HEK293 (cell line): Measurements from ENCODE around the gene DPP6.

ENCODE experiments used
- CTCF ChIA-PET: fragments of 350-600 bp; formaldehyde crosslinking; extraction: SDS; loops from one replicate; lab custom pipeline; 2021; ENCODE audit warnings: antibody characterized with exemption; lab: Yijun Ruan, JAX
- POLR2A ChIA-PET: fragments of 300-600 bp; formaldehyde crosslinking; extraction: SDS; loops from one replicate; lab custom pipeline; 2020; ENCODE audit warnings: antibody characterized with exemption, inconsistent platforms; lab: Yijun Ruan, JAX
- H3K27ac ChIP-seq: fragments of 200-500 bp; sonication (Bioruptor generic); 2 replicates; pipeline ENCODE4 v1.5.1; 2014; ENCODE audit warnings: low read depth, low read length, control low read depth, inconsistent platforms; ENCODE audit errors: extremely low read depth
- H3K36me3 ChIP-seq, 2 experiments: fragments of 200-500 bp in 1 of 2; sonication (Bioruptor generic) in 1 of 2; 1 replicate in 1 of 2; 2 replicates in 1 of 2; pipeline ENCODE4 v1.5.1; 2014 to 2017; ENCODE audit warnings: inconsistent platforms in 2 of 2, low read length in 2 of 2; ENCODE audit not compliant: control insufficient read depth in 2 of 2, insufficient read depth in 1 of 2
- H3K4me1 ChIP-seq: fragments of 200-500 bp; sonication (Bioruptor generic); 2 replicates; pipeline ENCODE4 v1.5.1; 2014; ENCODE audit warnings: mild to moderate bottlenecking, low read length, inconsistent platforms; ENCODE audit not compliant: control insufficient read depth, insufficient read depth
- H3K4me3 ChIP-seq: 2 replicates; pipeline ENCODE4 v1.5.1; 2011; ENCODE audit warnings: low read depth, mild to moderate bottlenecking, control low read depth, low read length, moderate library complexity
- H3K9me3 ChIP-seq: fragments of 200-500 bp; sonication (Bioruptor generic); 2 replicates; pipeline ENCODE4 v1.5.1; 2014; ENCODE audit warnings: low read depth, low read length, inconsistent platforms; ENCODE audit not compliant: control insufficient read depth, insufficient read depth
- BCL6B ChIP-seq: fragments of 450-650 bp; formaldehyde crosslinking; IDR thresholded peaks from 2 replicates; pipeline ENCODE4 v1.5.1; 2017; ENCODE audit warnings: missing biosample characterization, missing genetic modification characterization
- KLF1 ChIP-seq: fragments of 450-650 bp; formaldehyde crosslinking; IDR thresholded peaks from 2 replicates; pipeline ENCODE4 v1.5.1; 2016; ENCODE audit warnings: missing biosample characterization, missing genetic modification characterization
- SP3 ChIP-seq: fragments of 450-650 bp; formaldehyde crosslinking; IDR thresholded peaks from 2 replicates; pipeline ENCODE4 v1.5.1; 2016; ENCODE audit warnings: missing biosample characterization, missing genetic modification characterization
- TSHZ1 ChIP-seq: fragments of 450-650 bp; formaldehyde crosslinking; IDR thresholded peaks from 2 replicates; pipeline ENCODE4 v1.5.1; 2016; ENCODE audit warnings: missing biosample characterization, missing genetic modification characterization, borderline replicate concordance
- ZBTB20 ChIP-seq: fragments of 450-650 bp; formaldehyde crosslinking; IDR thresholded peaks from 2 replicates; pipeline ENCODE4 v1.5.1; 2016; ENCODE audit warnings: missing biosample characterization, missing genetic modification characterization
- ZBTB7A ChIP-seq: fragments of 450-650 bp; formaldehyde crosslinking; IDR thresholded peaks from 2 replicates; pipeline ENCODE4 v1.5.1; 2016; ENCODE audit warnings: low read depth, missing biosample characterization, missing genetic modification characterization
- ZFP3 ChIP-seq: fragments of 450-650 bp; formaldehyde crosslinking; IDR thresholded peaks from 2 replicates; pipeline ENCODE4 v1.5.1; 2016; ENCODE audit warnings: low read depth, missing biosample characterization, missing genetic modification characterization
- ZNF146 ChIP-seq: fragments of 450-650 bp; formaldehyde crosslinking; IDR thresholded peaks from 2 replicates; pipeline ENCODE4 v1.5.1; 2016; ENCODE audit warnings: missing biosample characterization, missing genetic modification characterization
- ZNF155 ChIP-seq: fragments of 450-650 bp; formaldehyde crosslinking; IDR thresholded peaks from 2 replicates; pipeline ENCODE4 v1.5.1; 2016; ENCODE audit warnings: missing biosample characterization, missing genetic modification characterization
- ZNF239 ChIP-seq: fragments of 450-650 bp; formaldehyde crosslinking; IDR thresholded peaks from 2 replicates; pipeline ENCODE4 v1.5.1; 2016; ENCODE audit warnings: missing biosample characterization, missing genetic modification characterization
- ZNF473 ChIP-seq: fragments of 450-650 bp; formaldehyde crosslinking; IDR thresholded peaks from 2 replicates; pipeline ENCODE4 v1.5.1; 2017; ENCODE audit warnings: missing biosample characterization, missing genetic modification characterization
- ZNF488 ChIP-seq: fragments of 450-650 bp; formaldehyde crosslinking; IDR thresholded peaks from 2 replicates; pipeline ENCODE4 v1.5.1; 2016; ENCODE audit warnings: missing biosample characterization, missing genetic modification characterization
- ZNF544 ChIP-seq: fragments of 450-650 bp; formaldehyde crosslinking; IDR thresholded peaks from 2 replicates; pipeline ENCODE4 v1.5.0; 2017; ENCODE audit warnings: missing biosample characterization, missing genetic modification characterization
- ZNF571 ChIP-seq: fragments of 450-650 bp; formaldehyde crosslinking; IDR thresholded peaks from 2 replicates; pipeline ENCODE4 v1.5.0; 2017; ENCODE audit warnings: missing biosample characterization, missing genetic modification characterization
- ZNF585B ChIP-seq: fragments of 450-650 bp; formaldehyde crosslinking; IDR thresholded peaks from 2 replicates; pipeline ENCODE4 v1.5.1; 2016; ENCODE audit warnings: missing biosample characterization, missing genetic modification characterization
- ZNF664 ChIP-seq: fragments of 450-650 bp; formaldehyde crosslinking; IDR thresholded peaks from 2 replicates; pipeline ENCODE4 v1.5.1; 2016; ENCODE audit warnings: missing biosample characterization, missing genetic modification characterization
- ZNF677 ChIP-seq: fragments of 450-650 bp; IDR thresholded peaks from 2 replicates; pipeline ENCODE4 v1.5.0; 2018; ENCODE audit warnings: missing biosample characterization, mild to moderate bottlenecking, missing genetic modification characterization, moderate library complexity

The DPP6 gene

GRCh38 chr7:154640917-154641316 lies 588.7 kb downstream of the DPP6 start:
- Histone ChIP-seq H3K9me3 (no peaks in the 10 kb centered on the region), H3K36me3 (no peaks in the 10 kb centered on the region), H3K4me1 (no peaks in the 10 kb centered on the region), H3K27ac (no peak overlapping the region), H3K4me3 (no peak overlapping the region)
- POLR2A ChIA-PET, result no interaction called here
- TF ChIP-seq ZNF155 (tag by site-specific recombination) (no peak), ZNF239 (tag by site-specific recombination) (no peak), ZNF677 (tag by site-specific recombination) (no peak), BCL6B (tag by site-specific recombination) (no peak), ZBTB7A (tag by site-specific recombination) (no peak), KLF1 (tag by site-specific recombination) (no peak), ZNF146 (tag by site-specific recombination) (no peak), ZFP3 (tag by site-specific recombination) (no peak), ZNF488 (tag by site-specific recombination) (no peak), SP3 (no peak), TSHZ1 (tag by site-specific recombination) (no peak), ZNF664 (tag by site-specific recombination) (no peak), ZNF571 (tag by site-specific recombination) (no peak)
- CTCF ChIA-PET, result no interaction called here

GRCh38 chr7:154644366-154644765 lies 592.2 kb downstream of the DPP6 start:
- Histone ChIP-seq H3K36me3 (no peaks in the 10 kb centered on the region), H3K9me3 (no peaks in the 10 kb centered on the region), H3K4me1 (no peaks in the 10 kb centered on the region), H3K4me3 (no peak overlapping the region), H3K27ac (no peak overlapping the region)
- no peak for TF ChIP-seq ZBTB20 (tag by site-specific recombination)
- no peak for TF ChIP-seq ZNF544 (tag by site-specific recombination)
- TF ChIP-seq ZNF585B (tag by site-specific recombination), result no peak
- no peak for TF ChIP-seq ZNF473
- no peak for TF ChIP-seq ZNF155 (tag by site-specific recombination)
- POLR2A ChIA-PET, result no interaction called here
- CTCF ChIA-PET, result no interaction called here
